ENCODE results near the gene CCDC15.

The CCDC15 gene

GRCh38 chr11:125072961-125073590 lies 119.1 kb downstream of the CCDC15 start (continued):
- TF ChIP-seq POU6F1 (CRISPR knock-in tag; IDR thresholded peaks at IDR 0.05; ENCODE audit: borderline replicate concordance, low read depth) (no peak), ZNF70 (CRISPR knock-in tag; IDR thresholded peaks at IDR 0.05) (no peak), ZNF565 (CRISPR knock-in tag; conservative IDR thresholded peaks at IDR 0.05; ENCODE audit: low read depth) (no peak), ZFP3 (CRISPR knock-in tag; IDR thresholded peaks at IDR 0.05) (no peak), TCF4 (CRISPR knock-in tag; IDR thresholded peaks at IDR 0.05; ENCODE audit: borderline replicate concordance) (no peak), ARNTL (CRISPR knock-in tag; IDR thresholded peaks at IDR 0.05; ENCODE audit: borderline replicate concordance, low read depth) (no peak), ISL1 (CRISPR knock-in tag; IDR thresholded peaks at IDR 0.05) (no peak), CSRNP3 (CRISPR knock-in tag; IDR thresholded peaks at IDR 0.05) (no peak)

GRCh38 chr11:125073616-125074483 lies 119.8 kb downstream of the CCDC15 start:
- no peak for ATAC-seq
- TF ChIP-seq CREB5 (CRISPR knock-in tag; IDR thresholded peaks at IDR 0.05; ENCODE audit: low read depth), result no peak
- TF ChIP-seq ARNTL (CRISPR knock-in tag; IDR thresholded peaks at IDR 0.05; ENCODE audit: borderline replicate concordance, low read depth), result no peak
- no peak for TF ChIP-seq TOX (CRISPR knock-in tag; IDR thresholded peaks at IDR 0.05; ENCODE audit: borderline replicate concordance)

GRCh38 chr11:125074511-125075241 lies 120.7 kb downstream of the CCDC15 start:
- no peak for ATAC-seq
- TF ChIP-seq ZFP3 (CRISPR knock-in tag; IDR thresholded peaks at IDR 0.05) (no peak), TSHZ2 (CRISPR knock-in tag; IDR thresholded peaks at IDR 0.05) (no peak), PPARA (CRISPR knock-in tag; IDR thresholded peaks at IDR 0.05; ENCODE audit: borderline replicate concordance) (no peak), CREB5 (CRISPR knock-in tag; IDR thresholded peaks at IDR 0.05; ENCODE audit: low read depth) (no peak), RARB (CRISPR knock-in tag; IDR thresholded peaks at IDR 0.05) (no peak), ESRRG (CRISPR knock-in tag; IDR thresholded peaks at IDR 0.05) (no peak), TOX (CRISPR knock-in tag; IDR thresholded peaks at IDR 0.05; ENCODE audit: borderline replicate concordance) (no peak), BACH2 (CRISPR knock-in tag; IDR thresholded peaks at IDR 0.05; ENCODE audit: borderline replicate concordance) (no peak), CSRNP3 (CRISPR knock-in tag; IDR thresholded peaks at IDR 0.05) (no peak), ISL1 (CRISPR knock-in tag; IDR thresholded peaks at IDR 0.05) (no peak), ZNF70 (CRISPR knock-in tag; IDR thresholded peaks at IDR 0.05) (no peak), POU6F1 (CRISPR knock-in tag; IDR thresholded peaks at IDR 0.05; ENCODE audit: borderline replicate concordance, low read depth) (no peak), ZNF565 (CRISPR knock-in tag; conservative IDR thresholded peaks at IDR 0.05; ENCODE audit: low read depth) (no peak), TCF4 (CRISPR knock-in tag; IDR thresholded peaks at IDR 0.05; ENCODE audit: borderline replicate concordance) (no peak), ZNF8 (CRISPR knock-in tag; IDR thresholded peaks at IDR 0.05) (no peak), CSDC2 (CRISPR knock-in tag; IDR thresholded peaks at IDR 0.05) (no peak), SNAI2 (CRISPR knock-in tag; IDR thresholded peaks at IDR 0.05) (no peak), OSR1 (CRISPR knock-in tag; IDR thresholded peaks at IDR 0.05) (no peak)

Data from SK-N-SH treated with all-trans-retinoic acid at 6 μM for 48 hours (cell line).